Lower lobe of right lung (tissue), 2 donors: ENCODE results near the gene CHM. TPM values are rescaled to one million over a fixed set of nuclear protein-coding genes. Genes with fewer than 3 reads are reported as not detected.
A peak's percentile ranks its signal among the peaks of the same experiment; 100 is the strongest.
"Not testable (repeated sequence)": the region's sequence is repeated elsewhere in the genome, so short reads cannot be mapped to it uniquely, and the experiment has no call there.

Source experiments
- ATAC-seq, 2 donors: fragments of 200-7000 bp; cut with Tn5 transposase; one replicate each; pipeline ENCODE4 v1.9.1; 2020 to 2022; ENCODE audit warnings: mild to moderate bottlenecking in 2 of 2, moderate library complexity in 2 of 2
- DNase-seq: peaks from one replicate; pipeline ENCODE4 v3.0.0-alpha.2; 2020
- H3K27ac ChIP-seq: fragments of 200-600 bp; one replicate; pipeline ENCODE4 v1.8.0; 2022
- H3K27me3 ChIP-seq: fragments of 200-600 bp; one replicate; pipeline ENCODE4 v1.8.0; 2022; ENCODE audit warnings: low read depth
- H3K36me3 ChIP-seq: fragments of 200-600 bp; one replicate; pipeline ENCODE4 v1.8.0; 2022; ENCODE audit warnings: mild to moderate bottlenecking
- H3K4me1 ChIP-seq: fragments of 200-600 bp; one replicate; pipeline ENCODE4 v1.8.0; 2022
- H3K4me3 ChIP-seq: fragments of 200-600 bp; one replicate; pipeline ENCODE4 v1.8.0; 2022; ENCODE audit warnings: mild to moderate bottlenecking
- H3K9me3 ChIP-seq: fragments of 200-600 bp; one replicate; pipeline ENCODE4 v1.8.0; 2022
- CTCF ChIP-seq: fragments of 200-600 bp; IDR thresholded peaks from one replicate; pipeline ENCODE4 v1.8.0; 2022; ENCODE audit warnings: antibody characterized with exemption, mild to moderate bottlenecking
- intact Hi-C: fragments of 100-400 bp; cut with DNase I; formaldehyde crosslinking; loops from one replicate; pipeline ENCODE4 v1.11.0; 2022
- total RNA-seq: library from RNA; stranded (reverse); fragmentation: NEBNext Ultra II Directional; extraction: Animal tissue kit (Norgen Biotek cat#: 25700); gene quantifications from one replicate; pipeline ENCODE4 v1.2.1, GENCODE V29; 2021
- donor health status: DM: no; HTN: yes; CAD: no; lungs with severe emphysema.

Gene CHM
- total RNA-seq, 1 donor from 2014 or later: 21.9 TPM

GRCh38 chrX:86012188-86012587, 35.2 kb downstream of the CHM start:
- no peaks in the 10 kb centered on the region for H3K36me3 ChIP-seq
- no peaks in the 10 kb centered on the region for H3K9me3 ChIP-seq
- no peaks in the 10 kb centered on the region for H3K27me3 ChIP-seq
- ATAC-seq (no peak), DNase-seq (no peak)
- H3K27ac ChIP-seq: no peak overlapping the region
- TF ChIP-seq CTCF: no peak
- intact Hi-C loops: no loop called here
- H3K4me3 ChIP-seq: no peak overlapping the region
- H3K4me1 ChIP-seq: no peaks in the 10 kb centered on the region

GRCh38 chrX:86009803-86010202, 37.6 kb downstream of the CHM start:
- H3K27ac ChIP-seq, H3K4me1 ChIP-seq, H3K27me3 ChIP-seq, H3K9me3 ChIP-seq, intact Hi-C loops, H3K4me3 ChIP-seq, H3K36me3 ChIP-seq, DNase-seq, ATAC-seq: not testable (repeated sequence)

GRCh38 chrX:86007891-86008290, 39.5 kb downstream of the CHM start:
- ATAC-seq, intact Hi-C loops: not testable (repeated sequence)

GRCh38 chrX:86002076-86002896, 45.1 kb downstream of the CHM start:
- Histone ChIP-seq H3K27ac (no peak overlapping the region), H3K36me3 (no peaks in the 10 kb centered on the region), H3K9me3 (no peaks in the 10 kb centered on the region), H3K27me3 (no peaks in the 10 kb centered on the region), H3K4me3 (no peak overlapping the region), H3K4me1 (no peaks in the 10 kb centered on the region)
- intact Hi-C loops: no loop called here
- no peak for ATAC-seq
- DNase-seq: peak; percentile 54
- no peak for TF ChIP-seq CTCF

More at GRCh38 chrX:86007891-86008290, 39.5 kb downstream of the CHM start:
- H3K9me3 ChIP-seq, H3K4me1 ChIP-seq, H3K36me3 ChIP-seq, DNase-seq, H3K27ac ChIP-seq, H3K4me3 ChIP-seq, H3K27me3 ChIP-seq: not testable (repeated sequence)

GRCh38 chrX:85998954-85999353, 48.4 kb downstream of the CHM start:
- no peaks in the 10 kb centered on the region for H3K4me1 ChIP-seq
- no peak overlapping the region for H3K27ac ChIP-seq
- DNase-seq (no peak), ATAC-seq (no peak)
- TF ChIP-seq CTCF: no peak
- intact Hi-C loops: no loop called here
- no peaks in the 10 kb centered on the region for H3K9me3 ChIP-seq
- H3K27me3 ChIP-seq: no peaks in the 10 kb centered on the region
- H3K4me3 ChIP-seq: no peak overlapping the region
- H3K36me3 ChIP-seq: no peaks in the 10 kb centered on the region

- DNase-seq (no peak), ATAC-seq (no peak)
- Histone ChIP-seq H3K4me1 (no peaks in the 10 kb centered on the region), H3K36me3 (no peaks in the 10 kb centered on the region), H3K4me3 (no peak overlapping the region), H3K9me3 (no peaks in the 10 kb centered on the region), H3K27me3 (no peaks in the 10 kb centered on the region), H3K27ac (no peak overlapping the region)
- intact Hi-C loops: no loop called here
- TF ChIP-seq CTCF: no peak
Observed at GRCh38 chrX:85996555-85996954, 50.8 kb downstream of the CHM start.
